Esophagus squamous epithelium (tissue), 5 donors: ENCODE data around the gene ROM1. TPM values are rescaled to one million over a fixed set of nuclear protein-coding genes. Genes with fewer than 3 reads are reported as not detected.

Experiments
- DNase-seq: peaks from one replicate; lab custom pipeline; 2025; lab: John Stamatoyannopoulos, UW
- H3K27ac ChIP-seq, 4 donors: fragments of 200-600 bp; sonication (generic); one replicate each; pipeline ENCODE4 v1.5.1; 2016 to 2019; ENCODE audit warnings: mild to moderate bottlenecking in 1 of 4
- H3K27me3 ChIP-seq, 4 donors: fragments of 200-600 bp; sonication (generic); 1 replicate in 3 of 4; 2 replicates in 1 of 4; pipeline versions ENCODE4 v1.5.1 to v1.6.0; 2017 to 2021; ENCODE audit warnings: antibody characterized with exemption in 1 of 4
- H3K36me3 ChIP-seq, 3 donors: fragments of 200-600 bp; sonication (generic); one replicate each; pipeline ENCODE4 v1.5.1; 2016 to 2019
- H3K4me1 ChIP-seq, 3 donors: fragments of 200-600 bp; sonication (generic); one replicate each; pipeline ENCODE4 v1.5.1; 2017 to 2019
- H3K4me3 ChIP-seq, 4 donors: fragments of 200-600 bp; sonication (generic); 1 replicate in 3 of 4; 2 replicates in 1 of 4; pipeline ENCODE4 v1.5.1; 2016 to 2019; ENCODE audit warnings: mild to moderate bottlenecking in 2 of 4, moderate library complexity in 1 of 4
- H3K9me3 ChIP-seq, 3 donors: fragments of 200-600 bp; sonication (generic); one replicate each; pipeline ENCODE4 v1.5.1; 2016 to 2019
- POLR2A ChIP-seq, 4 donors: fragments of 450-650 bp; IDR thresholded peaks; one replicate each; pipeline ENCODE4 v1.6.1; 2017; ENCODE audit warnings: antibody characterized with exemption in 4 of 4, mild to moderate bottlenecking in 4 of 4, moderate library complexity in 3 of 4
- WGBS, 2 donors: methylation state at CpG; one replicate each; pipeline ENCODE4 v1.1.5; 2018; 5-methylcytosine and 5-hydroxymethylcytosine counted together
- intact Hi-C: fragments of 100-400 bp; cut with DNase I; formaldehyde crosslinking; loops from one replicate; pipeline ENCODE4 v1.15.0; 2022
- total RNA-seq, 4 donors: library from RNA; depleted of rRNA; stranded (reverse); fragments of >200 nt; gene quantifications; one replicate each; pipeline ENCODE4 v1.1.0, GENCODE V29; 2016
- TF ChIP-seq, protein P1 (sequence below), 6 experiments: fragments of 450-650 bp in 4 of 6; fragments of 200-600 bp in 2 of 6; sonication (generic) in 2 of 6; IDR thresholded peaks; one replicate each; pipeline ENCODE4 v1.5.1; 2016 to 2019; ENCODE audit warnings: antibody characterized with exemption in 6 of 6, mild to moderate bottlenecking in 4 of 6, moderate library complexity in 4 of 6
- donor health status: DM: yes; HTN: yes; CAD: no.

ROM1 gene
- total RNA-seq, 4 donors from 2014 or later, result 5.5 to 10.8 (median 7.2) TPM

DNA sequence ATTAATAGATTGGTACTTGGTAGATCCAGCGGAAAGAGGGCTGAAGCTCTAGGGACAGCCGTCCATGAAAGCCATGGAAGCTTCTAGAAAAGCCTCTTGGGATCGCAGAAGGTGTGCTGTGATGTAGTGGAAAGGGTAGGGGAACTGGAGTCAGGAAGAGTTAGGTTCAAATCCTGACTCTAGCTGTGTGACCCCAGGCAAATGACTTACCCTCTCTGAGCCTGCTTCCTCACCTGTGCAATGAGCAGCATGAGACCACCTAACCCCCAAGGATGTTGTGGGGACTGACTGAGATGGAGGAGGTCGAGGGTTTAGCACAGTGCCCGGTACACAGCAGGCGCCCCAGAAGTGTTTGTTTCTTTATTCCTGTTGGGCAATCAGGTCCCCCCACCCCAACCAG, 2.7 kb upstream of the ROM1 start:
- TF ChIP-seq POLR2A (IDR thresholded peaks at IDR 0.05), result no peak
- TF ChIP-seq, protein P1, sequence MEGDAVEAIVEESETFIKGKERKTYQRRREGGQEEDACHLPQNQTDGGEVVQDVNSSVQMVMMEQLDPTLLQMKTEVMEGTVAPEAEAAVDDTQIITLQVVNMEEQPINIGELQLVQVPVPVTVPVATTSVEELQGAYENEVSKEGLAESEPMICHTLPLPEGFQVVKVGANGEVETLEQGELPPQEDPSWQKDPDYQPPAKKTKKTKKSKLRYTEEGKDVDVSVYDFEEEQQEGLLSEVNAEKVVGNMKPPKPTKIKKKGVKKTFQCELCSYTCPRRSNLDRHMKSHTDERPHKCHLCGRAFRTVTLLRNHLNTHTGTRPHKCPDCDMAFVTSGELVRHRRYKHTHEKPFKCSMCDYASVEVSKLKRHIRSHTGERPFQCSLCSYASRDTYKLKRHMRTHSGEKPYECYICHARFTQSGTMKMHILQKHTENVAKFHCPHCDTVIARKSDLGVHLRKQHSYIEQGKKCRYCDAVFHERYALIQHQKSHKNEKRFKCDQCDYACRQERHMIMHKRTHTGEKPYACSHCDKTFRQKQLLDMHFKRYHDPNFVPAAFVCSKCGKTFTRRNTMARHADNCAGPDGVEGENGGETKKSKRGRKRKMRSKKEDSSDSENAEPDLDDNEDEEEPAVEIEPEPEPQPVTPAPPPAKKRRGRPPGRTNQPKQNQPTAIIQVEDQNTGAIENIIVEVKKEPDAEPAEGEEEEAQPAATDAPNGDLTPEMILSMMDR (IDR thresholded peaks at IDR 0.05), result no peak
- Histone ChIP-seq H3K27ac (no peak overlapping the region), H3K27me3 (no peaks in the 10 kb centered on the region), H3K9me3 (no peaks in the 10 kb centered on the region), H3K4me1 (peaks cover 18 to 73% (median 35%) of the 10 kb centered on the region in 3 donors), H3K4me3 (no peak overlapping the region), H3K36me3 (peaks cover 2 to 69% (median 7%) of the 10 kb centered on the region in 3 donors)
- no peak for DNase-seq
- intact Hi-C loops, result no loop called here
- WGBS, 2 donors, result 83 to 87% methylated on average over 3 of the region's 6 CpGs

DNA sequence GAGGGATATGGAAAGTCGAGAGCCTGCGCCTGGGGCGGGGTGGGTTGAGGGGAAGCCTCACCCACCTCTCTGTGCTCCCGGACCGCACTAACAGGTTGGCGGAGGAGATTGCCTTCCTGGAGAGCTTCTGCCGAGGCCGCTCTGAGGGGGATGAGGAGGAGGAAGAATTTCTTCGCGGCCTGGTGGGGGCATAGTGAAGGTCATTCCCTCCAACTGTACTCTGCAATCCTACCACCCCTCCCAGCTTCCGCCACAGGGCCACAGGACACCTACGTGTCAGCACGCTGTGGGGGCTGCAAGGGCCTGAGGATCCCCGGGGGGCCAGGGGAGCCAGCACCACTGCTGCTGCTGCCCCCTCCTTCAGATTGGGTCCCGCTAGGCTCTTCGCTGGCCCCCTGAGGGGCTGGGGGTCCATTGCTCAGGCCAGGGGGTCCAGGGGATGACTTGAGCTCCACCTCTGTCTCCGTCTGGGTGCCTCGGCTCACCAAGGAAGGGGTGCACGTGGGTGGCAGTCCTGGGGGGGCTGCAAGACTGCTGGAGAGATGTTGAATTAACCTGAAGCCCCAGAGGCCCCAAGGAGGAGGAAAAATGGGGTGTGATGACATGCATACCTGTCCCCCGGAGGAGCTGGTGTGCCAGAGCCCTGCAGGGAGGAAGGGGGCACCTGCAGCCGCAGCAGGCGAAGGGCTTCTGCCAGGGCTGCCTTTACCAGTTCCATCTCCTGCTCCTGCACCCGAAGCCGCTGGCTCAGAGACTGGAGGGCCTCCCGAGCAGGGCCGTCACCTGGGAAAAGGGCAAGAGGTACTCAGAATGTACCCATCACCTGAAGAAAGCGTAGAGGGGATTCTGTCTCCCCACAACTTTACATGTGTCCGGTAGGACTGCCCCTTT, 2.0 kb upstream of the ROM1 start:
- intact Hi-C loops, result no loop called here
- no peak for DNase-seq
- no peak for TF ChIP-seq POLR2A (IDR thresholded peaks at IDR 0.05)
- TF ChIP-seq, protein P1 (IDR thresholded peaks at IDR 0.05), result no peak
- peak overlapping the region; percentile 64 to 80 (median 75) for H3K4me3 ChIP-seq
- H3K4me1 ChIP-seq, result peaks cover 18 to 66% (median 35%) of the 10 kb centered on the region in 3 donors
- H3K36me3 ChIP-seq, result peaks cover 0 to 69% (median 5%) of the 10 kb centered on the region in 3 donors
- H3K27me3 ChIP-seq, result no peaks in the 10 kb centered on the region
- WGBS, 2 donors, result 53 to 74% methylated on average over 17 to 21 of the region's 28 CpGs
- H3K27ac ChIP-seq, result peak overlapping the region; percentile 92 to 98 (median 94)
- H3K9me3 ChIP-seq, result no peaks in the 10 kb centered on the region

DNA sequence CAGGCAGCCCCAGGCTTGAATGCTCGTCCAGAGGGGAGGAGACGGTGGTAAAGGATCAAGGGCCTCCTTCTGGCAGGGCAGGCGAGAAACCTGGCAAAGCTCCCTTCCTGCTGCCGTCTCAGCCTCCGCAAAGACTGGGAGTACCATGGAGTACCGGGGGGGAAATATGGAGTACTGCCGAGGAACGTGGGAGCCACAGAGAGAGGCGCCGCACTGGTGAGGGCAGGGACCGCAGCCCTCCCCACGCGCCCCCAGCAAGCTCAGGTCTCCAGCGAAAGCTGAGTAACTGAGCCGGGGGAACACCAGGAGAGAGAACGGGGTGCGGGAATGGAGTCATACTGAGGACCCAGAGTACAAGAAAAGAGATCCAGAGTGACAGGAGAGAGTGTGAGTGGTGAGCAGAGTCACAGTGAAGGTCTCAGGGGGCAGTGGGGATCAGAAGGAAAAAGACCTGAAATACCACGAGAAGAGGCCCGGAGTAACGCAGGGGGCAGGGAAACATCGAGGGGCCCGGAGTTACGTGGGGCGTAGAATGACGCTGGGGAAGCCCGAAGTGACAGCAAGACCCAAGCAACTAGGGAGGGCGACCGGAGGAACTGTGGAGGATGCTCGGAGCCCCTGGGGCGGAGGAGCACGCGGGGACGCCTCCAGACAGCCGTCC, 1.2 kb upstream of the ROM1 start:
- no peak for DNase-seq
- Histone ChIP-seq H3K36me3 (peaks cover 6 to 69% (median 10%) of the 10 kb centered on the region in 3 donors), H3K27ac (peak overlapping the region; percentile 92 to 98 (median 94)), H3K4me1 (peaks cover 18 to 61% (median 35%) of the 10 kb centered on the region in 3 donors), H3K27me3 (no peaks in the 10 kb centered on the region), H3K4me3 (peak overlapping the region; percentile 64 to 80 (median 75)), H3K9me3 (no peaks in the 10 kb centered on the region)
- intact Hi-C loops, result no loop called here
- WGBS, 2 donors, result 1% methylated on average over 28 to 30 of the region's 34 CpGs
- TF ChIP-seq POLR2A (IDR thresholded peaks at IDR 0.05), result no peak
- TF ChIP-seq, protein P1 (IDR thresholded peaks at IDR 0.05), result peak in 1 of 6 experiments; percentile 8

DNA sequence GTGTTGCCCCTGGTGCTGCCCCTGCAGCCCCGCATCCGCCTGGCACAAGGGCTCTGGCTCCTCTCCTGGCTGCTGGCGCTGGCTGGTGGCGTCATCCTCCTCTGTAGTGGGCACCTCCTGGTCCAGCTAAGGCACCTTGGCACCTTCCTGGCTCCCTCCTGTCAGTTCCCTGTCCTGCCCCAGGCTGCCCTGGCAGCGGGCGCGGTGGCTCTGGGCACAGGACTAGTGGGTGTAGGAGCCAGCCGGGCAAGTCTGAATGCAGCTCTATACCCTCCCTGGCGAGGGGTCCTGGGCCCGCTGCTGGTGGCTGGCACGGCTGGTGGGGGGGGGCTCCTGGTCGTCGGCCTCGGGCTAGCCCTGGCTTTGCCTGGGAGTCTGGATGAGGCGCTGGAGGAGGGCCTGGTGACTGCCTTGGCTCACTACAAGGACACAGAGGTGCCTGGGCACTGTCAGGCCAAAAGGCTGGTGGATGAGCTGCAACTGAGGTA, 278 bp downstream of the ROM1 start:
- intact Hi-C loops, result no loop called here
- TF ChIP-seq POLR2A (IDR thresholded peaks at IDR 0.05), result no peak
- TF ChIP-seq, protein P1 (IDR thresholded peaks at IDR 0.05), result no peak
- H3K9me3 ChIP-seq, result no peaks in the 10 kb centered on the region
- DNase-seq, result no peak
- H3K27me3 ChIP-seq, result no peaks in the 10 kb centered on the region
- no CpG with 5 or more reads among the region's 15 CpGs for WGBS, 2 donors
- peaks cover 12 to 65% (median 15%) of the 10 kb centered on the region in 3 donors for H3K36me3 ChIP-seq
- H3K4me1 ChIP-seq, result peaks cover 18 to 46% (median 35%) of the 10 kb centered on the region in 3 donors
- peak overlapping the region; percentile 92 to 98 (median 94) for H3K27ac ChIP-seq
- H3K4me3 ChIP-seq, result peak overlapping the region in 3 of 4 donors; percentile 73 to 80 (median 77)
